GM12891 (cell line): ENCODE data around the gene TMC2.

Experiments used
- PAX5 ChIP-seq: IDR thresholded peaks from 2 replicates; pipeline ENCODE4 v1.6.1; 2011; ENCODE audit warnings: low read length, moderate library complexity, mild to moderate bottlenecking; ENCODE audit not compliant: insufficient read depth, severe bottlenecking
- POLR2A ChIP-seq: IDR thresholded peaks from 2 replicates; pipeline ENCODE4 v1.6.1; 2011; ENCODE audit warnings: low read depth, low read length, control low read depth
- POLR2AphosphoS5 ChIP-seq: IDR thresholded peaks from 2 replicates; pipeline ENCODE4 v1.6.1; 2011; ENCODE audit warnings: low read depth, low read length, control low read depth
- TAF1 ChIP-seq: IDR thresholded peaks from 2 replicates; pipeline ENCODE4 v1.6.1; 2011; ENCODE audit warnings: low read depth, low read length, control low read depth

DNA sequence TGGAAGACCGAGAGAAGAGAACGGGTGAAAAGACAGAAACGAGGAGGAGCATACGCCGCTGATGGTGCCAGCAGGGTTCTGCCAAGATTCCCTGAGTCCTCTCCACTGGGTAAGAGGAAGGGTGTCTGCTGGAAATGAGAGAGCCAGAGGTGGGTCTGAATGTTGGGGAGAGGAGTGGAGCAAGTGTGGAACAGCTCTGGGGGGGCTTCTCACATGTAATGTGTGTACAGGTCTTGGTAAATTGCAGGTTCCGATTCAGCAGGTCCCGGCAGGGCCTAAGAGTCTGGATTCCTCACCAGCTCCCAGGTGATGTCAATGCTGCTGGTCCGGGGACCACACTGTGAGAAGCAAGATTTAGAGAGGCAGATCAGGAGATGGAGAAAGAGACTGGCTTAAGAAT lies 154.8 kb downstream of the TMC2 start:
- TF ChIP-seq POLR2A (no peak), PAX5 (no peak), POLR2AphosphoS5 (no peak), TAF1 (no peak)
